ENCODE measurements around the gene ZNF593OS. TPM values are rescaled to one million over a fixed set of nuclear protein-coding genes. Genes with fewer than 3 reads are reported as not detected.

The ZNF593OS gene
- total RNA-seq, 1 experiment from 2014 or later: not detected

GRCh38 chr1:26195805-26196204 lies 24.2 kb upstream of the ZNF593OS start:
- H3K9me3 Mint-ChIP-seq: no peaks in the 10 kb centered on the region
- no peak for TF ChIP-seq CTCF (conservative IDR thresholded peaks at IDR 0.05)
- Histone ChIP-seq H3K9ac (ENCODE audit: extremely low read depth, insufficient read length, low read length) (no peak overlapping the region), H3K27me3 (ENCODE audit: insufficient read depth, low read length) (no peaks in the 10 kb centered on the region), H4K20me1 (ENCODE audit: control insufficient read depth, insufficient read depth, insufficient read length) (no peaks in the 10 kb centered on the region), H2BK20ac (ENCODE audit: low read depth, low read length, poor library complexity, severe bottlenecking) (no peak overlapping the region), H4K5ac (ENCODE audit: insufficient read length, low read depth, low read length) (no peak overlapping the region), H2BK5ac (ENCODE audit: insufficient read length, low read length) (no peak overlapping the region), H3K14ac (ENCODE audit: insufficient read depth, low read length) (no peak overlapping the region), H2AFZ (ENCODE audit: low read length) (no peak overlapping the region), H2BK120ac (ENCODE audit: low read depth, low read length, poor library complexity, severe bottlenecking) (no peak overlapping the region), H3K18ac (ENCODE audit: insufficient read length, low read depth, low read length) (no peak overlapping the region), H3K79me1 (ENCODE audit: insufficient read depth, low read depth, low read length, poor library complexity, severe bottlenecking) (no peaks in the 10 kb centered on the region), H4K91ac (ENCODE audit: insufficient read length, low read depth, low read length) (no peak overlapping the region), H2AK5ac (ENCODE audit: insufficient read length, low read length) (no peak overlapping the region), H3K27ac (ENCODE audit: insufficient read length, low read depth, low read length) (no peak overlapping the region), H3K4ac (ENCODE audit: low read depth, low read length) (no peak overlapping the region), H3K56ac (ENCODE audit: insufficient read length, low read depth, low read length) (no peak overlapping the region), H2BK15ac (ENCODE audit: low read depth, low read length) (no peak overlapping the region), H3K4me1 (ENCODE audit: insufficient read depth, low read length) (no peaks in the 10 kb centered on the region), H2BK12ac (ENCODE audit: insufficient read length, low read depth, low read length) (no peak overlapping the region), H3K23me2 (ENCODE audit: insufficient read length, low read depth, low read length, poor library complexity, severe bottlenecking) (no peaks in the 10 kb centered on the region), H4K8ac (replicated peaks; ENCODE audit: insufficient read length, low read depth, low read length) (no peak overlapping the region), H3T11ph (ENCODE audit: low read length) (no peak overlapping the region), H3K9me3 (ENCODE audit: control insufficient read depth, low read depth, low read length) (no peaks in the 10 kb centered on the region), H3K79me2 (ENCODE audit: insufficient read depth, low read length) (no peaks in the 10 kb centered on the region), H3K4me2 (ENCODE audit: insufficient read depth, insufficient read length, low read length) (no peak overlapping the region), H3K23ac (ENCODE audit: insufficient read length, low read depth, low read length) (no peak overlapping the region)
- H3K36me3 Mint-ChIP-seq (ENCODE audit: insufficient read depth in 1 of 3, low read depth in 3 of 3): no peaks in the 10 kb centered on the region
- H3K4me3 Mint-ChIP-seq: no peak overlapping the region
- no peak for DNase-seq
- peaks cover 8% of the 10 kb centered on the region for H3K27me3 Mint-ChIP-seq (ENCODE audit: low read depth)
- peaks cover 16 to 23% of the 10 kb centered on the region in 2 experiments for H3K4me1 Mint-ChIP-seq
- H3K27ac Mint-ChIP-seq: no peak overlapping the region
- no CpG with 5 or more reads among the region's 3 CpGs for WGBS (ENCODE audit: extremely low coverage, insufficient read length, low lambda C conversion rate)

All from H9 (cell line).